Upper lobe of left lung (tissue), 6 donors: ENCODE data around the gene CLEC4C. TPM values are rescaled to one million over a fixed set of nuclear protein-coding genes. Genes with fewer than 3 reads are reported as not detected.
"Not testable (repeated sequence)": the region's sequence is repeated elsewhere in the genome, so short reads cannot be mapped to it uniquely, and the experiment has no call there.

Experiments used
- ATAC-seq, 2 donors: fragments of 200-7000 bp; cut with Tn5 transposase; one replicate each; pipeline ENCODE4 v1.9.1; 2022; ENCODE audit warnings: mild to moderate bottlenecking in 2 of 2, moderate library complexity in 2 of 2; ENCODE audit not compliant: low FRiP score in 2 of 2
- DNase-seq, 2 donors: peaks; one replicate each; pipeline ENCODE4 v3.0.0-alpha.2; 2019 to 2020
- H3K27ac ChIP-seq, 4 donors: fragments of 200-600 bp; sonication (generic); one replicate each; pipeline ENCODE4 v1.5.1; 2016 to 2019
- H3K27me3 ChIP-seq, 4 donors: fragments of 200-600 bp; sonication (generic); one replicate each; pipeline ENCODE4 v1.5.1; 2017 to 2019
- H3K36me3 ChIP-seq, 4 donors: fragments of 200-600 bp; sonication (generic); one replicate each; pipeline ENCODE4 v1.5.1; 2016 to 2019
- H3K4me1 ChIP-seq, 4 donors: fragments of 200-600 bp; sonication (generic); one replicate each; pipeline ENCODE4 v1.5.1; 2018 to 2019
- H3K4me3 ChIP-seq, 4 donors: fragments of 200-600 bp; sonication (generic); one replicate each; pipeline ENCODE4 v1.5.1; 2017 to 2019; ENCODE audit warnings: mild to moderate bottlenecking in 2 of 4, moderate library complexity in 1 of 4
- H3K9me3 ChIP-seq, 4 donors: fragments of 200-600 bp; sonication (generic); one replicate each; pipeline ENCODE4 v1.5.1; 2018 to 2019
- EP300 ChIP-seq, 4 donors: sonication (generic); formaldehyde crosslinking; IDR thresholded peaks; one replicate each; pipeline ENCODE4 v1.5.1; 2017; ENCODE audit warnings: antibody characterized with exemption in 4 of 4, control low read depth in 2 of 4
- POLR2A ChIP-seq, 4 donors: fragments of 450-650 bp; IDR thresholded peaks; one replicate each; pipeline ENCODE4 v1.5.1; 2016 to 2017; ENCODE audit warnings: antibody characterized with exemption in 4 of 4, mild to moderate bottlenecking in 2 of 4
- POLR2AphosphoS5 ChIP-seq, 2 donors: sonication (generic); formaldehyde crosslinking; IDR thresholded peaks; one replicate each; pipeline ENCODE4 v1.5.1; 2017; ENCODE audit warnings: antibody characterized with exemption in 2 of 2
- WGBS, 2 donors: methylation state at CpG; one replicate each; pipeline ENCODE4 v1.1.5; 2017 to 2018; 5-methylcytosine and 5-hydroxymethylcytosine counted together
- total RNA-seq, 6 donors: library from RNA; depleted of rRNA in 4 of 6; stranded (reverse); fragments of >200 nt in 4 of 6; gene quantifications; one replicate each; pipeline versions ENCODE4 v1.1.0 to v1.2.1, GENCODE V29; 2016 to 2021
- TF ChIP-seq, protein P1 (sequence below), 6 experiments: fragments of 450-650 bp in 4 of 6; fragments of 200-600 bp in 2 of 6; sonication (generic) in 2 of 6; IDR thresholded peaks; one replicate each; pipeline ENCODE4 v1.5.1; 2016 to 2019; ENCODE audit warnings: antibody characterized with exemption in 6 of 6
- donor health status: DM: no; HTN: no; CAD: no; lungs with moderate emphysema.
- donor health status: DM: no; HTN: yes; CAD: no; lungs with severe emphysema.

Gene CLEC4C
- not detected for total RNA-seq

DNA sequence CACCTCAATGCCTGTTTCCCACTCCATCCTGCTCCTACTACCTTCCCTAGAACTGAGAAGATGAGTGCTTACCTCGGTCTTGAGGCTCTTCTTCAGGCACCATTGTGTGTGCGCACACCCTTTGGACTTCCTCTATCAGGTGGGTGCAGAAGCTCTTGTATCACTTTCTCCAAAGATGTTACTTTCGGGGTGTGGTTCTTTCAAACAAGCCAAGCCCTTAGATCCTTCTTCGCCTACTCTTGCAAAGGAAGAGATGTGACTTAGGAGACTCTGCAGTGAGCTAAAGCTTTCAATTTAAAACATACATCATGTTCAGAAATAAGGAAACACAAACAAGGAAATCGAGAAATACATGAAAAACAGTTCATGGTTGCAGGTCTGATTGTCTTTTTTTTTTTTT lies at the start of gene CLEC4C:
Gene CLEC4C (minus strand): TSS at position 130 of the 400 bp plus-strand sequence. CDS start 27 bp downstream, at position 103.
- ATAC-seq (no peak), DNase-seq (no peak)
- no peaks in the 10 kb centered on the region for H3K27me3 ChIP-seq
- peaks cover 0 to 4% (median 0%) of the 10 kb centered on the region in 4 donors for H3K9me3 ChIP-seq
- no peak within 1 kb of the TSS for H3K4me3 ChIP-seq
- TF ChIP-seq POLR2AphosphoS5 (IDR thresholded peaks at IDR 0.05): no peak
- TF ChIP-seq EP300 (IDR thresholded peaks at IDR 0.05): no peak
- TF ChIP-seq, protein P1, sequence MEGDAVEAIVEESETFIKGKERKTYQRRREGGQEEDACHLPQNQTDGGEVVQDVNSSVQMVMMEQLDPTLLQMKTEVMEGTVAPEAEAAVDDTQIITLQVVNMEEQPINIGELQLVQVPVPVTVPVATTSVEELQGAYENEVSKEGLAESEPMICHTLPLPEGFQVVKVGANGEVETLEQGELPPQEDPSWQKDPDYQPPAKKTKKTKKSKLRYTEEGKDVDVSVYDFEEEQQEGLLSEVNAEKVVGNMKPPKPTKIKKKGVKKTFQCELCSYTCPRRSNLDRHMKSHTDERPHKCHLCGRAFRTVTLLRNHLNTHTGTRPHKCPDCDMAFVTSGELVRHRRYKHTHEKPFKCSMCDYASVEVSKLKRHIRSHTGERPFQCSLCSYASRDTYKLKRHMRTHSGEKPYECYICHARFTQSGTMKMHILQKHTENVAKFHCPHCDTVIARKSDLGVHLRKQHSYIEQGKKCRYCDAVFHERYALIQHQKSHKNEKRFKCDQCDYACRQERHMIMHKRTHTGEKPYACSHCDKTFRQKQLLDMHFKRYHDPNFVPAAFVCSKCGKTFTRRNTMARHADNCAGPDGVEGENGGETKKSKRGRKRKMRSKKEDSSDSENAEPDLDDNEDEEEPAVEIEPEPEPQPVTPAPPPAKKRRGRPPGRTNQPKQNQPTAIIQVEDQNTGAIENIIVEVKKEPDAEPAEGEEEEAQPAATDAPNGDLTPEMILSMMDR (IDR thresholded peaks at IDR 0.05): no peak
- no peak for TF ChIP-seq POLR2A (IDR thresholded peaks at IDR 0.05)
- no peaks in the 10 kb centered on the region for H3K4me1 ChIP-seq
- no peaks in the 10 kb centered on the region for H3K36me3 ChIP-seq
- no peak within 1 kb of the TSS for H3K27ac ChIP-seq
- 46 to 76% methylated on average over 5 of the region's 5 CpGs for WGBS, 2 donors

DNA sequence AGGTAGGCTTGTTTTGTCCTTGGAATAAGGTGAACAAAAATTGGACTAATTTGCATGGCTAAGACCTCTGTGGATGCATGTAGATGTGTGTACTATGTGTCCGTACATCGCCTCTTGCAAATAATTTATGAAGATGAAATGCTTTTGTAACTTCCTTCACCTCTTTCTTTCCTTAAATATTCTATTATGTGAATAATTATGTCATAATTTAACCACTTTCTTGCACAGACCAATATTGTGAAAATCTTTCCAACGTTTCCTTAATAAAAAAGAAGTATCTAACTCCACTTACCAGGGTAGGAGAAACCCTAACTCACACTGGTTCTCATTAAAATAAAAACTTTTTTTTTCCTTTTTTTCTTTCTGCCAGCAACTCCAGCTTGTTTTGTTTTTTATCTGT lies 46.0 kb upstream of the CLEC4C start:
- H3K27me3 ChIP-seq: no peaks in the 10 kb centered on the region

GRCh38 chr12:7788884-7789528 lies 41.8 kb upstream of the CLEC4C start, which contains the start of gene NANOG:
Gene NANOG (plus strand): TSS chr12:7789402. CDS start chr12:7789615, 213 bp downstream.
- not testable (repeated sequence) for H3K36me3 ChIP-seq, H3K9me3 ChIP-seq, H3K4me1 ChIP-seq, ATAC-seq, DNase-seq, H3K4me3 ChIP-seq, H3K27me3 ChIP-seq, H3K27ac ChIP-seq
- 74% methylated on average over 13 of the region's 13 CpGs for WGBS, 2 donors

More for the DNA sequence above, 46.0 kb upstream of the CLEC4C start:
- TF ChIP-seq, protein P1 (IDR thresholded peaks at IDR 0.05): no peak
- TF ChIP-seq POLR2A (IDR thresholded peaks at IDR 0.05) (no peak), POLR2AphosphoS5 (IDR thresholded peaks at IDR 0.05) (no peak), EP300 (IDR thresholded peaks at IDR 0.05) (no peak)
- 49 to 64% methylated on average over 3 of the region's 3 CpGs for WGBS, 2 donors
- Histone ChIP-seq H3K4me1 (no peaks in the 10 kb centered on the region), H3K36me3 (no peaks in the 10 kb centered on the region), H3K9me3 (no peaks in the 10 kb centered on the region), H3K27ac (no peak overlapping the region), H3K4me3 (no peak overlapping the region)
- DNase-seq: no peak
- no peak for ATAC-seq

- H3K27me3 ChIP-seq: no peaks in the 10 kb centered on the region
- H3K4me1 ChIP-seq: peaks cover 0 to 6% (median 0%) of the 10 kb centered on the region in 4 donors
- no peaks in the 10 kb centered on the region for H3K36me3 ChIP-seq
- ATAC-seq (no peak), DNase-seq (no peak)
- 28 to 29% methylated on average over 4 of the region's 4 CpGs for WGBS, 2 donors
- H3K27ac ChIP-seq: no peak overlapping the region
- H3K9me3 ChIP-seq: no peaks in the 10 kb centered on the region
- no peak overlapping the region for H3K4me3 ChIP-seq
- TF ChIP-seq EP300 (IDR thresholded peaks at IDR 0.05) (no peak), POLR2A (IDR thresholded peaks at IDR 0.05) (no peak)
- TF ChIP-seq, protein P1 (IDR thresholded peaks at IDR 0.05): no peak
These were observed 41.1 kb upstream of the CLEC4C start for GRCh38 chr12:7788294-7788660.

GRCh38 chr12:7787574-7788293 lies 40.6 kb upstream of the CLEC4C start:
- Histone ChIP-seq H3K4me3 (no peak overlapping the region), H3K9me3 (no peaks in the 10 kb centered on the region), H3K4me1 (peaks cover 0 to 6% (median 0%) of the 10 kb centered on the region in 4 donors), H3K36me3 (no peaks in the 10 kb centered on the region), H3K27me3 (no peaks in the 10 kb centered on the region), H3K27ac (no peak overlapping the region)
- no peak for ATAC-seq
- DNase-seq: no peak
- WGBS, 2 donors: 44 to 46% methylated on average over 13 of the region's 13 CpGs
- TF ChIP-seq EP300 (IDR thresholded peaks at IDR 0.05): no peak
- no peak for TF ChIP-seq POLR2AphosphoS5 (IDR thresholded peaks at IDR 0.05)
- TF ChIP-seq, protein P1 (IDR thresholded peaks at IDR 0.05): no peak
- no peak for TF ChIP-seq POLR2A (IDR thresholded peaks at IDR 0.05)
